Activated CD4-positive, alpha-beta T cell treated with anti-CD3 and anti-CD28 coated beads, Interleukin-2, Interleukin-4, amounts not matched to agents 100 ng/mL and 50 ng/mL, durations not matched to agents 16 hours and 8 hours (primary cell): ENCODE measurements around the gene FAM186B.
A peak's percentile ranks its signal among the peaks of the same experiment; 100 is the strongest.

ENCODE experiments used
- DNase-seq: peaks from one replicate; pipeline ENCODE4 v3.0.0-alpha.2; 2020; ENCODE audit warnings: low spot score

FAM186B gene

GRCh38 chr12:49609875-49610154 lies 4.4 kb upstream of the FAM186B start:
- DNase-seq = no peak

DNA sequence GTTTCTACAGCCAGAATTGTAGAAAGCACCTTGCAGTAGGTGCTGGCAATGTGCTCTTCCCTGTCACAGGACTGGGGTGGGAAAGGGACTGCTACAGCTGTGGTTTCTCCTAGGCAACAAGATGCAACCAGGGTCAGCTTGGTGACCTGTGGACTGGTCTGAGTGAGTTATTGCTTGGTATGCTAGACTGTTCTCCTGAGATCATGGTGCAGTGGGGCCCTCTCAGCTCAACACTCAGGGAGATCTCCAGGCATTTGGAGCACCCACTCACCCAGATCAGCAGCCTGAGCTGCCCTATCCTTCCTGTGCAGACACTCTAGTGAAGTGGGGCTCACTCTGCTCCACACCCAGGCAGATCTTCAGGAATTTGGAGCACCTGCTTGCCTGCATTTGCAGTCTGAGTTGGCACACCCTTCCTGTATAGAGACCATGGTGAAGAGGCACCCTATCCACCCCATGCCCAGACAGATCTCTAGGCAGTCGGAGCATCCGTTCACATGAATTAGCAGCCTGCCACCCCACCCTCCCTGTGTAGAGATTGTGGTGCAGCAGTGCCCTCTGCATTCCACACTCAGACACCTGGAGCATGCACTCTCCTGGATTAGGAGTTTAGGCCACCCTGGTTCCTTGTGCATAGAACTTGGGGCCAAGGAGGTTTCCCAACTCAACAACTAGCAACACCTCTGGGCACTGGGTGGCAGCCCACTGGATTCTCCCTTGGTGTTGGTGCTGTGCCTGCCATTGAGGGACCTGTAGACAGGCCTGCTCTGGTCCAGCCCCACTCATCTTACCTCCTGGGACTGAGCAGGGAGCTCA lies 3.8 kb upstream of the FAM186B start:
- no peak for DNase-seq

DNA sequence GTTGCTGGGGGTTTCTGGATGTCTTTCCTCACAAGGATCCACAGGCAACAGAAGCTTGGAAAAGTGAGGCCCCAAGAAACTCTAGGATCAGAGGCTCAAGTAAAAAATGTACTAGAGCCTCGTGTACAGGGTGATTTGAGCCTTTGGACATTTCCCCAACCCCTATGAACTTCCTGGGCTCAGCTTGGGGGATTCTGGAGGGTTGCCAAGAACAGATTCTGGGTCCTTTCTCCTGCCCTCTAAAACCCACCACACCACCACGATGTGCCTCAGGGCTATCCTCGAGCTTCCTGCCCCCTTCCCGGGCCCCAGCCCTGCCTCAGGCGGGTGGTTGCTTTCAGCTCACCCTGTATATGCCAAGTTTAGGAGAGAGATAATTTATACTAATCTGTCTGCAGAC lies 583 bp downstream of the FAM186B start:
- DNase-seq = no peak

DNA sequence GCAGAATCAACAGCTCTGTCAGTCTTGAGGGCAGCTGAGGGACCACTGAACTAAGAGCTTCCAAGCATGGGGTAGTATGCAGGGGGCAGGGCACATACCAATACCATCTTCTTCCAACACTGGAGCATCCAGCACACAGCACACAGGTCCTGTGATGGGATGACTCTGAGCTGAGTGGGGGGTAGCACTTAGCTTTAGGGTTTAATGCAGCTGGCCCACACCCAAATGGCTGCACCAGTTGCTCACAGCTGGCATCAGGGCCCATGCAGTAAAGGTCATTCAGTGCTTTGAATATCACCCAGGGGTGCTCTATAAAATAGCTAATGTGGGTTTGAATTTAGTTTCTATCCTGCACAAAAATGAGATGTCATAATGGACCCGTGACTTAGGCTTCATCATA lies 1.7 kb downstream of the FAM186B start:
- no peak for DNase-seq

DNA sequence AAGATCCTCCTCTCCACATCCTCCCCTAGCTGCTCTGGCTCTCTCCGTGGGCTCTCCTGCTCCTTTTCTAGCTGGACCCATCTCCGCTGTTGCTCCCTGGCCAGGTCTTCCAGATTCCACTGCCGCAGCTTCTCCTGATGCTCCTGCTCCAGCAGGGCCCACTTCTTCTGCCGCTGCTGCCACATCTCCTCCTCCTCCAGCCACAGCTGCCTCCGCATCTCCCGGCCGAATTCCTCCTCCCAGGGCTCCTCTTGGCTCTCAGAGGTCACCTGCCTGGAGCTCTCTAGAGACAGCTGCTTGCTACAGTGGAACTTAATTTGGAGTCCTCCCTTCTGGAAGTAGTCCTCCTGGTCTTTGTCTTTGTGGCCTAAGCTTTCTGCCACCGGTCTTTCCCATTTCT lies 5.5 kb downstream of the FAM186B start:
- DNase-seq = no peak

DNA sequence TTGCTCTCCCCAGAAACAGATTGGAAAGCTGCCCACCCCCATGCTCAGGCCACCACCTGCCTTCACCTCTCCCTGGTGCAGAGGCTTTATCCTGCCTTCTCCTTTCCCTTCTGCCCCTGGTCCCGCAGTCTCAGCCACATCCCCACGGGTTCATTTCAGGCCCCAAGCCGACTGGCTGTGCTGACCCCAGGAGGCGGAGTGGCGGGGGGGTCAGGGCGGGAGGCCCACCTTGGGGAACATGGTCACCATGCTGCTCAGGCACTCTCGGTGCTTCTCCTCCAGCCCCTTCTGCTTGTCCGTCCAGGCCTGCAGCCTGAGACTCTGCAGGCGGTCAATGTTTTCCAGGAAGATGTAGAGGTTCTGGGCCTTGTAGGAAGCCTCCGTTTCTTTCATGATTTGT lies 6.9 kb downstream of the FAM186B start:
- no peak for DNase-seq

DNA sequence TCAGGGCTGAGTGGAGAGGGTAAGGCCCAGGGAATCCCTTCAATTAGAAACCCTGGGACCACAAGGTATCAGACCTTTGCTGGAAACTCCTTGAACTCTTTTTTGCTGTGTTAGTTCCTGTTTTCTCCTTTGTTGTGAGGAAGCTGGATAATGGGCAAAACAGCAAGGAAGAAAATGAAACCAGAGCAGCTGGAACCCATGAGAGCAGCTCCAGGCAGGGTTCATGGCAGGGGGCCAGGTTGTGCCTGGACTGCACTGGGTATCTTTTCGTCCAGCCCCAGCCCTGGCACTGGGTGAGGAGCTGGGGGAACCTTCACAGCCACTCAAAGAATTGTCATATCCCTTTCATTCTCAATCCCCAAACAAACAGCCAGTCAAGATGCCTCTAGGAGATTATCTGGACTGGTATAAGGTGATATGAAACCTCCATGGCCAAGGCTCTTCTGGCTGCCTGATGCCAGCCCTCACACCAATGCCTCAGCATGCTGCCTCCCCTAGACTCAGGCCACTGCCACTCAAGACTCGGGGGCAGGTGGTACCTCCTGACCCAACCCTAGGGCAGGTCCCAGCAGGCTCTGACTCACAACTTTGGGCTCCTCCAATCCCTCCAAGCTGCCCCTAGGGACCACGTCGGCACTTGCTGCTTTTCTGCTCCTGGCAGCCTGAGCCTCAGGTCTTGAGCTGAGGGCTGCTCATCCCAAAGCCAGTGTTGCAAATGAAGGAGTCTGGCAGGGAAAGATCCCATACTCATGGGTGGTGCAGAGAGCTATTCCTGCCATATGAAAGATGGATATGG lies 16.5 kb downstream of the FAM186B start:
- no peak for DNase-seq

- no peak for DNase-seq
Measured at GRCh38 chr12:49588281-49588680, 17.2 kb downstream of the FAM186B start.

DNA sequence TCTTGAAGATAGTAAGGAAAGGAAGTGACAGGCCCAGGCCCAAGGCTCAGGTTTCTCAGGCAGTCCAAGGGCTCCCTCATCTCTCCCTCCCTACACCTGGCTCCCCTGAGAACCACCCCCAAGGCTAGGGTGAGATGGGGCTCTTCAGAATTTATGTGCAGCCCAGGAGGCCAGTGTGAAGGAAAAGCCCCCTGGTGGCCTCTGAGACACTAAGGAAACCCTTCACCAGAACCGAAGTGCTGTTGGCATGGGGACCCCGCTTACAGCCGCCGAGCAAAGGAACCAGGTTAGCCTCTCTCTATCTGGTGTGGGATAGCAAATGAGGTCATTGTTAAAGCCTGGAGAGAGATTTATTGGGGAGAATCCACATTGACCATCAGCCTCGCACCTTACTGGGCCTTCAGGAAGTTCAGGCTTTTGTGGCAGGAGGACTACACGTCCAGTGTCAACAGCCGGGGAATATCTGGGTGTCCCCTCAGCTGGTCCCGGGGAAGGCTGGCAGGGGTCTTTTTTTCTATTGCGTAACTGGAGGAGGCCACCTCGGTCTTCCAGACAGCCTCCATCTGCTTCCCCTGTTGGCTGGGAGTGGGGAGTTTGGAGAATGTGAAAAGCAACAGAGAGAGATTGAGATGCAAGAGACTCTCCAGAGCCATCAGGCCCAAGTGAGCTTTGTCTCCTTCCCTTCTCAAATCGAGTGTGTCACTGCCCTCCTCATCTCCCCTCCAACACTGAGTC lies 18.1 kb downstream of the FAM186B start:
- no peak for DNase-seq

GRCh38 chr12:49585477-49586459 lies 19.7 kb downstream of the FAM186B start:
- no peak for DNase-seq

DNA sequence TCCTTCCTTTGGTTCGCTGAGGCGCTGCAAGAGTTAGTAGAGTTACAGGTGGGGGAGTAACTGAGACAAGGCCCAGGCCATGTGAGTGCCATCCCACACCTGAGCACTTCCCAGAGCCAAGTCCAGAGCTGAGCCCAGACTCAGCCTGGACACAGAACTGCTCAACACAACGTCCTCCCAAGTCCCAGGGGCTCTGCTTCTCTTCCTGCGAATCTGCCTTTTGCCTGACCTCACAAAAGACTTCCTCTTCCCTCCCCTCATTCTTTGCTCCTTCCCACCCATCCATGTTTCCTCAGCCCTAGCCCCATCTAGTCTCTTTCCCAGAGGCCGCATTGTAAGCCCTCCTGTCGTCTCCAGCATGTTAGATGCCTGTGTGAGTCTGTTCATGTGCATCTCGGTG lies 20.8 kb downstream of the FAM186B start:
- DNase-seq = no peak

- no peak for DNase-seq
Measured at GRCh38 chr12:49583366-49584094, 21.9 kb downstream of the FAM186B start.

- no peak for DNase-seq
Measured at GRCh38 chr12:49582850-49583249, 22.6 kb downstream of the FAM186B start.

- no peak for DNase-seq
Measured at GRCh38 chr12:49582201-49582600, 23.2 kb downstream of the FAM186B start.

GRCh38 chr12:49580572-49581535 lies 24.6 kb downstream of the FAM186B start:
- peak; percentile 62 for DNase-seq

- no peak for DNase-seq
Measured at GRCh38 chr12:49578471-49579112, 26.8 kb downstream of the FAM186B start.

- no peak for DNase-seq
Measured at GRCh38 chr12:49577589-49578315, 27.7 kb downstream of the FAM186B start.

- DNase-seq = no peak
Measured at GRCh38 chr12:49568442-49569162, 36.8 kb downstream of the FAM186B start.
